ENCODE results near the gene CEP170. TPM values are rescaled to one million over a fixed set of nuclear protein-coding genes. Genes with fewer than 3 reads are reported as not detected.
A peak's percentile ranks its signal among the peaks of the same experiment; 100 is the strongest.

The CEP170 gene
- total RNA-seq, 1 donor, result 207 TPM

DNA sequence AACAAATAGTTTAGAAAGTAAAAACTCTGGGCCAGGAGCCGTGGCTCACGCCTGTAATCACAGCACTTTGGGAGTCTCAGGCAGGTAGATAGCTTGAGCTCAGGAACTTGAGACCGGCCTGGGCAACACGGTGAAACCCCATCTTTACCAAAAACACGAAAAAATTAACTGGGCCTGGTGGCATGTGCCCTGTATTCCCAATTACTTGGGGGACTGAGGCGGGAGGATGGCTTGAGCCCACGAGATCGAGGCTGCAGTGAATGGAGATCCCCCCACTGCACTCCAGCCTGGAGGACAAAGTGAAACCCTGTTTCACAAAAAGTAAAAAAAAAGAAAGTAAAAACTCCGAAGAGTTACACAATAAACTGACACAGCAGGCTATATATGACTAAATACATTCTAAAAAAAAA lies 10.6 kb downstream of the CEP170 start:
- no peak for DNase-seq (ENCODE audit: low read depth)
- H3K4me3 ChIP-seq (ENCODE audit: low read depth, low read length), result peak overlapping the region; percentile 7
- TF ChIP-seq CTCF (IDR thresholded peaks at IDR 0.05; ENCODE audit: insufficient read depth, low read length), result no peak

DNA sequence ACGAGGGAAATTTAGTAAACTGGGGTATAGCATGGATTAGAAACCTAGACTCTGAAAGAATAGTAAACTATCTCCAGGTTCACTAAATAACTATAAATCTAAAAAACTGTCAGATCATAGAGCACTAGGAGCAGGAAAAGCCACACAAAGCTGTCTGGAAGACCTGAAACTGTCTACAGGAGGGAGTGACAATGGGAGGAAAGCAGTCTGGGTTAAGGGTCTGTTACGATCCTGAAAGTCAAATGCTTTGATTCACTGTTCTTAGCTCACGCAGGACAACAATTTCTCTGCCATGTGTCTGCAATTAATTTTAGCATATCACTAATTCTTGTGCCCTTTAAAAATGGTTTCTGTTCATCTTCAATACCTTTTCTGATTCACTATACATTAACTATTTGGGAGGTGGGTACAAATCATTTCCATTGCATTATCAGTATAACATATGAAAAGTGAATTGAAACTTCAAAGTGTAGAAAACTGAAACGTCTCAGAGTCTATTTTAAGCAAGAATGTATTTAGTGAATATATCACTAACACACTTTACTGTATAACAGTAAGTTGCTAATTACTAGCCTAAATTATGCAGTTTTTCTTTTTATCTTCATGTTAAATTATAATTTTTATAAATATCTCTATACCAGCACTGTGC lies 18.4 kb downstream of the CEP170 start:
- DNase-seq (ENCODE audit: low read depth), result no peak
- TF ChIP-seq CTCF (IDR thresholded peaks at IDR 0.05; ENCODE audit: insufficient read depth, low read length), result no peak
- H3K4me3 ChIP-seq (ENCODE audit: low read depth, low read length), result no peak overlapping the region

DNA sequence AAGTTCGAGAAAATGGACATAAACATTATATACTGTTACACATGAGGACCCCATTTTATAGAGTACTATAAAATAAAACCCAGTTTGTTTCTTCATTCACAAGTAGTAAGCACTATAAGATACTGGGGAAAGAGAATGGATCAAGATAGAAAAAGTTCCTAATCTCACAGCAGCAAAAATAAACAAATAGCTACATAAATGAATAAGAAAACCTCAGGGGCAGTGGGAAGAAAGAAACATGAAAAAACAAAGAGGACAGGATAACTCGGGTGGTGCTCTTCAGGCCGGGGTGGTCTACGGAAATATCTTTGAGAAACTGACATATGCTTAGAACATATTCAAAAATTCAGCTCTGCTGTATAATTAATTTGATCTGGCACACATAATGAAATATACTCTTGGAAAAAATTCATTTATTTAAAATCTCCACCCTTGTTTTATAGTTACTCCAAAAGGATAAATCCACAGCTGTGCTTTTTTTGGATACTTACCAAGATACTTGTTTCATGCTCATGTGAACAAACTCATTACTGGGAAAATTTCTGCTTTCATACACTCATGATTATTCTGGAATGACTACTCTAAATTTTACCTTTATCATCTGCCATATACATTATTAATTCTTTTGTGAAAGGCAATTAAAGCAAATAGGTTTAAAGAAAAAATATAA lies 20.0 kb downstream of the CEP170 start:
- no peak for TF ChIP-seq CTCF (IDR thresholded peaks at IDR 0.05; ENCODE audit: insufficient read depth, low read length)
- peak overlapping the region; percentile 4 for H3K4me3 ChIP-seq (ENCODE audit: low read depth, low read length)
- peak; percentile 78 for DNase-seq (ENCODE audit: low read depth)

- H3K4me3 ChIP-seq (ENCODE audit: low read depth, low read length), result no peak overlapping the region
- DNase-seq (ENCODE audit: low read depth), result peak; percentile 91
- TF ChIP-seq CTCF (IDR thresholded peaks at IDR 0.05; ENCODE audit: insufficient read depth, low read length), result no peak
Measured at GRCh38 chr1:243233908-243234307, 21.2 kb downstream of the CEP170 start.

DNA sequence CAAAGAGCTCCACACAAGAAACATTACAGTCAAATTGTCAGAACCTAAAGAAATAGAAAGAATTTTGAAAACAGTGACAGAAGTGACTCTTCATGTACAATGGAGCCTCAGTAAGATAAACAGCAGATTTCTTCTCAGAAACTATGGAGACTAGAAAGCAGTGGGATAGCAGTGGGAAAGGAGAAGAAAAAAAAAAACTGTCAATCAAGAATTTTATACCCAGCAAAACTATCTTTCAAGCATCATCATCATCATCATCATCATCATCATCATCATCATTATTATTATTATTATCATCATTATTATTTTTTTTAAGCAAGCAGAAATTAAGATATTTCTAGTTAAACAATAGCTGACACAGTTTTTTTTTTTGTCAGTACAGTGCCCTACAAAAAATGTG lies 24.2 kb downstream of the CEP170 start:
- peak; percentile 52 for DNase-seq (ENCODE audit: low read depth)
- H3K4me3 ChIP-seq (ENCODE audit: low read depth, low read length), result no peak overlapping the region
- no peak for TF ChIP-seq CTCF (IDR thresholded peaks at IDR 0.05; ENCODE audit: insufficient read depth, low read length)

DNA sequence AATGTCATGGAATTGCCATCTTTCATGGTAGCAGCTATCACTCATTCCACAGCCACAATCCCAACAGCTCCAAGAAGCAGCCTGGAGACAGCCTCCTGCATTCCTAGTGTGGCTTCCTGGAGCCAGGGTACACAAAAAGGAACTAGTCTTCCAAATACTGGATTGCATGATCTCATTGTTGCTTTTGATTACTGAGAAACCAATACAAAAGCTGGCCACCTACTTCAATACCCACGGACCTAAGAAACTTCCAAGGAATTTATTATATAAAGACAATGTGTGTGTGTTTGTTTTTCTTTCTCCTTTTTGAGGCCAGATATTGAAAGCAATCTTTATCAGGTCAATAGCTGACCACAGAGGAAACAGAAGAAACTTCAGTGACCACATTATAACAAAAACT lies 25.6 kb downstream of the CEP170 start:
- DNase-seq (ENCODE audit: low read depth), result no peak

More for the DNA sequence above, 25.6 kb downstream of the CEP170 start:
- no peak for TF ChIP-seq CTCF (IDR thresholded peaks at IDR 0.05; ENCODE audit: insufficient read depth, low read length)
- no peak overlapping the region for H3K4me3 ChIP-seq (ENCODE audit: low read depth, low read length)

Measured in fibroblast of the aortic adventitia (primary cell).